Measurements from ENCODE around the gene GATC.
A peak's percentile ranks its signal among the peaks of the same experiment; 100 is the strongest.
"Not testable (repeated sequence)": the region's sequence is repeated elsewhere in the genome, so short reads cannot be mapped to it uniquely, and the experiment has no call there.

The GATC gene

DNA sequence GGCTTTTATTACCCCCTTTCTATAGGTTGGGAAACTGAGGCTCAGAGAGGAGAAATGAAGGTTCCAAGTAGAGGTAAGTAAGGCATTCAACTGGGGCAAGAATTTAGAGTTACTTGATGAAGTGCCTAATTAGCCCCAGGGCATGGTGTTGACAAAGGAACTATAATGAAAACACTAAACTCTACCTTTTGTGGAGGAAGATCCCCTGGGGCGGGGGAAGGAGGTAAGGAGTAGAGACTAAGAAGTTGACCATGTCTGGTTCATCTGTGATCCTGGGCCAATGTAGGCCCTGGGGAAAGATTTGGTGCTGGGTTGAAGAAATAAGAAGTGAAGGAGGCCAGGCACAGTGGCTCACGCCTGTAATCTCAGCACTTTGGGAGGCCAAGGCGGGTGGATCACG is 24.5 kb upstream of the GATC start:
- H3K4me1 Mint-ChIP-seq = peaks cover 3% of the 10 kb centered on the region
- no peaks in the 10 kb centered on the region for H3K36me3 Mint-ChIP-seq
- H3K27me3 Mint-ChIP-seq = peaks cover 1% of the 10 kb centered on the region
- peaks cover 1% of the 10 kb centered on the region for H3K9me3 Mint-ChIP-seq
- DNase-seq (ENCODE audit: low spot score in 2 of 2) = no peak
- no peak overlapping the region for H3K4me3 Mint-ChIP-seq
- no peak overlapping the region for H3K27ac Mint-ChIP-seq
- ATAC-seq (ENCODE audit: low read depth) = no peak

DNA sequence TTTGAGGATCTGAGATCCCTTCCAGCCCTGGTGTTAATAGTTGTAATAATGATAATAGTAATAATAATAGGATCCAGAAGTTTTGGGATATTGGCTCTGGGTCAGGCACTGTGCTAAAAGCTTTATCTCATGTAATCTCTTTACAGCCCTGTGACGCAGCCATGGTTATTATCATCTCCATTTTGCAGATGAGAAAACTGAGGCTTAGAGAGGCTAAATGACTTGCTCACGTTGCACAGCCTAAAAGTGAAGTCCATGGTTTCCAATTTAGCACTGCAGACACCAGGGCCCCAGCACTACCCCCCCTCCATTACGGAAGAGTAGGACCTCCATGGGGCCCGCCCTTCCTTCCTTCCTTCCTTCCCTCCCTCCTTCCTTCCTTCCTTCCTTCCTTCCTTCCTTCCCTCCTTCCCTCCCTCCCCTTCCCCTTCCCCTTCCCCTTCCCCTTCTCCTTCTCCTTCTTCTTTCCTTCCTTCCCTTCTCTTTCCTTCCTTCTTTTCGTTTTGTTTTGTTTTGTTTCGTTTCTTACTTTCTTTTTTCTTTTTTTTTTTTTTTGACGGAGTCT is 23.3 kb upstream of the GATC start:
- no peak overlapping the region for H3K4me3 Mint-ChIP-seq
- H3K27me3 Mint-ChIP-seq = no peaks in the 10 kb centered on the region
- peaks cover 3% of the 10 kb centered on the region for H3K4me1 Mint-ChIP-seq
- ATAC-seq (ENCODE audit: low read depth) (no peak), DNase-seq (ENCODE audit: low spot score in 2 of 2) (no peak)
- no peak overlapping the region for H3K27ac Mint-ChIP-seq
- H3K36me3 Mint-ChIP-seq = no peaks in the 10 kb centered on the region
- peaks cover 1% of the 10 kb centered on the region for H3K9me3 Mint-ChIP-seq

DNA sequence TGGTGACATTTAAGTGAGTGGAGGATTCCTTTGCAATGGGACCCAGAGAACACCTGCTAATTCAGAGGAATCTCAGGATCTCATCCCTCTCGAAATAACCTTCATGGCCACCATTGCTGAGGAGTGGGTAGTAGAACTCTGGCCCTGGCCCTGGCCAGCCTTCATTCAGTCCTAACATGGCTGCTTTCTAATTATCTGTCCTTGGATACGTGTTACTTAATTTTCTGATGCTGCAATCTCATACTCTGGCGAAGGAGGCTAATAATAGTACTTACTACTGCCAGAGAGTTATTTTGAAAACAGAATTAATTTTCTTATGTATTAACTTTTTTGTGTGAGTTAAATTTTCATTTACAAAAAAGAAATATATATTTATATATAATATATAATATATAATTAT is 20.4 kb upstream of the GATC start:
- Mint-ChIP-seq H3K27me3 (peaks cover 2% of the 10 kb centered on the region), H3K27ac (no peak overlapping the region), H3K36me3 (no peaks in the 10 kb centered on the region), H3K9me3 (peaks cover 1% of the 10 kb centered on the region), H3K4me1 (peaks cover 5% of the 10 kb centered on the region), H3K4me3 (no peak overlapping the region)
- ATAC-seq (ENCODE audit: low read depth) (no peak), DNase-seq (ENCODE audit: low spot score in 2 of 2) (no peak)

DNA sequence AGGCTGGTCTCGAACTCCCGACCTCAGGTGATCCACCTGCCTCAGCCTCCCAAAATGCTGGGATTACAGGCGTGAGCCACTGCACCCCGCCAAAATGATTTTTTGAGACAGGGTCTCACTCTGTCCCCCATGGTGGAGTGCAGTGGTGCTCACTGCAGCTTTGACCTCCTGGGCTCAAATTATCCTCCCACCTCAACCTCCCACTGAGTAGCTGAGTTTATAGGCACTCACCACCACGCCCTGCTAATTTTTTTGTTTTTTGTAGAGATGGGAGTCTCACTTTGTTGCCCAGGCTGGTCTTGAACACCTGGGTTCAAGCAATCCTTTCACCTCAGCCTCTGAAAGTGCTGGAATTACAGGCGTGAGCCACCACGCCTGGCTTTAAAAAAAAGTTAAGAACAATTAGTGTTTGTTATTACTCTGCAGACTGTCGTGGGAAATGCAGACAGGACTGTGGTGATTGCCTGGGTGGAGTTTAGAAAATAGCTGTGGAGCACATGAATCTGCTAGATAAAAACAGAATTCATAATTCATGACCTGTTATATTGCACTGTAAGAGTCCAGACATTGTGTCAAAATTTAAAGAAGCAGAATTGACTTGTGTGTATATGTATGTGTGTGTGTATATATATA is 17.5 kb upstream of the GATC start:
- ATAC-seq (ENCODE audit: low read depth) = no peak
- no peak overlapping the region for H3K27ac Mint-ChIP-seq
- H3K9me3 Mint-ChIP-seq = no peaks in the 10 kb centered on the region
- peaks cover 2% of the 10 kb centered on the region for H3K4me1 Mint-ChIP-seq
- no peaks in the 10 kb centered on the region for H3K36me3 Mint-ChIP-seq
- peaks cover 3% of the 10 kb centered on the region for H3K27me3 Mint-ChIP-seq
- H3K4me3 Mint-ChIP-seq = no peak overlapping the region
- no peak for DNase-seq (ENCODE audit: low spot score in 2 of 2)

DNA sequence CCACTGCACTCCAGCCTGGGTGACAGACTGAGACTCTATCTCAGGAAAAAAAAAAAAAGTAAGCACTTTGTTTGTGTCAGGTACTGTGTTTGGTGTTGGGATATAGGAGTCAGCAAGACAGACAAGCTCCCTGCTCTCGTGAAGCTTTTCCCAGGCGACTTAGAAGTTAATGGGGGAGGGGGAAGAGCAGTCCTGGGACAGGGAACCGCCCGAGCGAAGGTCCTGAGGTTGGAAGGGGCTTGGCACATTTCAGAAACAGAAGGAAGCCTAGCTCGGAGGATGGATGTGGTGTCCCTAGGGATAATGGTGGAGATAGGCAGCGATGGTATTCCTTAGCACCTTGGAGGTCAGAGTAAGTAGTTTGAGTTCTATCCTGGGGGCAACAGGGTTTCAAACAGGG is 16.9 kb upstream of the GATC start:
- Mint-ChIP-seq H3K4me1 (peaks cover 2% of the 10 kb centered on the region), H3K4me3 (no peak overlapping the region), H3K27ac (no peak overlapping the region), H3K9me3 (no peaks in the 10 kb centered on the region), H3K27me3 (peaks cover 3% of the 10 kb centered on the region), H3K36me3 (no peaks in the 10 kb centered on the region)
- ATAC-seq (ENCODE audit: low read depth) (no peak), DNase-seq (ENCODE audit: low spot score in 2 of 2) (no peak)

DNA sequence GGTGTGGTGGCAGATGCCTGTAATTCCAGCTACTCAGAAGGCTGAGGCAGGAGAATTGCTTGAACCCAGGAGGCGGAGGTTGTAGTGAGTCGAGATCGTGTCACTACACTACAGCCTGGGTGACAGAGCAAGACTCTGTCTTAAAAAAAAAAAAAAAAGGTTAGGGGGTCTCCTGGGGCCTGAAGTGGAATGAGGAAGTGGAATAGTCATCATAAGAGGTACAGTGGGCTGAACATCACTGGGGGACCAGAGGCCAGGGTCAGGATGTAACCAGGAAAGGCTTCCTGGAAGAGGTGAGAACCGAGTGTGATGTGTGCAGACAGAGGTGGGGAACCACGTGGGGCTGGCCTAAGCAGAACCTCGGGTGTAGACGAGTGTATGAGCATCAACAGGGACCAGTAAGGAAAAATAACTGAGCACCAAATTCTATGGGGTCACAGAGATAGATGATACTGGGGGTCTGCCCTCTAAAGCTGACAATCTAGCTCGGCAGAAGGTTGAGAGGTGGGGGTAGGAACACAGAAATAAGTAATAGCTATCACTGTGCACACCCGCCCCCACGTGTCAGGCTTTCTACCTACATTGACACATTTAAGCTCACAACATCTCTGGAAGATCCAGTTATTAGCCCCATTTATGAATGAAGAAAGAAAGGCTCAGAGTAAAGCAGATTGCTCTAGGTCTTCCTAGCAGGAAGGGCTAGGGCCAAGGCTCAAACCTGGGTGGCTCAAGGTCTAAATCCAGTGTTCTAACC is 13.3 kb upstream of the GATC start:
- Mint-ChIP-seq H3K27me3 (peaks cover 3% of the 10 kb centered on the region), H3K36me3 (no peaks in the 10 kb centered on the region), H3K4me3 (no peak overlapping the region), H3K9me3 (no peaks in the 10 kb centered on the region), H3K27ac (no peak overlapping the region), H3K4me1 (peaks cover 7% of the 10 kb centered on the region)
- ATAC-seq (ENCODE audit: low read depth) = no peak
- DNase-seq (ENCODE audit: low spot score in 2 of 2) = no peak

DNA sequence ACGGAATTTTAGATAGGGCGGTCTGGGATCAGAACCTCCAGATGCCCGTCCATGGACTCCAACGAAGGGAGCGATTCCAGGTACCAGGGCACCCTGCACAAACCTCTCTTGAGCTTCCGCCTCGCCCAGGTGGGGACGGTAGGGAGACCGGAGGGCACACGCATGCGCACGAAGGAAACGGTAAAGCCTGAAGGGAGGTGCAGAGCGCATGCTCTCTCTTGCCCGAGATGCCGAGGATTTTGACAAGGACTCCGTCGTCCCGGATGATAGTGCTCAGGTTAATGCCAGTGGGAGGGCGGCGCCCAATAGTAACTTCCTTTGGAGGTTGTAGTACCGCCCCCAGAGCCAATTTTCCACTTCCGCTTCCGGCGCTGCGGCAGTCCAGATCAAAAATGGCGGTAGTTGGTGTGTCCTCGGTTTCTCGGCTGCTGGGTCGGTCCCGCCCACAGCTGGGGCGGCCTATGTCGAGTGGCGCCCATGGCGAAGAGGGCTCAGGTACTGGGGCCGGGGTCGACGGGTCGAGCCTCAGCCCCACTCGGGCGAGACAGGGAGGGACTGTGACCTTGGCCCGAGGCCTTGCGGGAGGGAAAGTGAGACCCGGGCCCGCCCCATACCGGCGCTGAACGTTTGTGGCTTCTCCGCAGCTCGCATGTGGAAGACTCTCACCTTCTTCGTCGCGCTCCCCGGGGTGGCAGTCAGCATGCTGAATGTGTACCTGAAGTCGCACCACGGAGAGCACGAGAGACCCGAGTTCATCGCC is 8.3 kb upstream of the GATC start, which contains the start of gene COX6A1:
TSS of gene COX6A1 (plus strand) at position 379 of the 760 bp plus-strand sequence. CDS start at position 393, 14 bp downstream.
- peak; percentile 90 for ATAC-seq (ENCODE audit: low read depth)

DNA sequence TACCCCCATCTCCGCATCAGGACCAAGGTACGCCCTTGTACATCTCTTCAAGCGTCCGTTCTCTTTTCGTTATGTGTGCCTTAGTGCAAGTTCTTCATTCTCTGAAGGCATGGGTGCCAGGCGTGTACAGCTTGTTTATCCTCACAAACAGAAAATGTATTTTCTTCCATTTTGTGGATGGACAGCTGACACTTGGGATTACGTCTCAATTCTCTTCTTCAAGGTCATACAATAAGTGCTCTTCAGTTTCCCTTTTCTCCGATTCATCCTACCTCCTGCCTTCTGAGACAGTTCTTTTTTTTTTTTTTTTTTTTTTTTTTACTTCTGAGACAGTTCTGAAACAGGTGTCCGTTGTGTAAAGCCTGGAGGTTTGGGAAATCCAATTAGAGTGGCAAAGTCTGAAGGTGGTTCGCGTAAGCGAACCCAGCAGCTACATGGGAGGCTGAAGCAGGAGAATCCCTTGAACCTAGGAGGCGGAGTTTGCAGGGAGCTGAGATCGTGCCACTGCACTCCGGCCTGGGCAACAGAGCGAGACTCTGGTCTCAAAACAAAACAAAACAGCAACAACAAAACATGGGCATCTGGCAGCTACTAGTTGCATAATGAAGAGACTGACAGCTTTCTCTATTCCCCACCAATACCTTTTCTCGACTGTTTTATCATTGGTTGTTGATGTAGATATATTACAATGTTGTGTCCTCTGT is 7.6 kb upstream of the GATC start:
- Mint-ChIP-seq H3K36me3 (peaks cover 6% of the 10 kb centered on the region), H3K4me1 (peaks cover 13% of the 10 kb centered on the region), H3K27me3 (no peaks in the 10 kb centered on the region), H3K9me3 (no peaks in the 10 kb centered on the region), H3K4me3 (peak overlapping the region; percentile 98), H3K27ac (peak overlapping the region; percentile 91)
- no peak for DNase-seq (ENCODE audit: low spot score in 2 of 2)
- ATAC-seq (ENCODE audit: low read depth) = no peak

More for the DNA sequence above, 8.3 kb upstream of the GATC start, which contains the start of gene COX6A1:
- Mint-ChIP-seq H3K9me3 (no peaks in the 10 kb centered on the region), H3K4me3 (peak within 1 kb of the TSS; percentile 98), H3K4me1 (peaks cover 13% of the 10 kb centered on the region), H3K27me3 (peaks cover under 1% of the 10 kb centered on the region), H3K36me3 (peaks cover 6% of the 10 kb centered on the region), H3K27ac (peak within 1 kb of the TSS; percentile 91)
- peak; percentile 80 to 91 for DNase-seq (ENCODE audit: low spot score in 2 of 2)

DNA sequence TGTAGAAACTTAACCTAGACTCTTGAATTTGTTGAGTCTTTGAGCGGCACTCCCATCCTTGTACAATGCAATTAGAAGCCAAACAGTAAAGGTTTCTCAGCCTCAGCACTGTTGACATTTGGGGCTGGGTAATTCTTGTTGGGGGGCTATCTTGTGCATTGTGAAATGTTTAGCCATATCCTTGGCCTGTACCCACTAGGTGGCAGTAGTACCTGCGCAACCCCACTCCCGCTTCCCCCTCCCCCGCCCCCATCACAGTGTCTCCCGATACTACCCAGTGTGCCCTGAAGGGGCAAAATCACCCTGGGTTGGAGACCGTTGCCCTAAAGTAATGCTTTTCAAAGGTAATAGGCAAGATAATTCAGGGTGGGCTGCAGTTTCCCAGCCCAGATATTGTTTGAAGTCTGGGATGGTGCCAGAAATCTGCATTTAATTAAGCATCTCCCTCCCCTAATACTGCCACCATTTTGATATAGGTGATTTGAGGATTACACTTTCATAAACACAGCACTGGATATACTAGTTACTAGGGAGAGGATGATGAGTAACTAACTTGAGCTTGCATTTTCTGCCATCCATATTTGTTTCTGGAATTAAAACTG is 6.5 kb upstream of the GATC start:
- Mint-ChIP-seq H3K36me3 (peaks cover 6% of the 10 kb centered on the region), H3K4me1 (peaks cover 13% of the 10 kb centered on the region), H3K4me3 (peak overlapping the region; percentile 70), H3K9me3 (no peaks in the 10 kb centered on the region), H3K27ac (no peak overlapping the region), H3K27me3 (no peaks in the 10 kb centered on the region)
- DNase-seq (ENCODE audit: low spot score in 2 of 2) (peak; percentile 59 to 74), ATAC-seq (ENCODE audit: low read depth) (peak; percentile 55)

DNA sequence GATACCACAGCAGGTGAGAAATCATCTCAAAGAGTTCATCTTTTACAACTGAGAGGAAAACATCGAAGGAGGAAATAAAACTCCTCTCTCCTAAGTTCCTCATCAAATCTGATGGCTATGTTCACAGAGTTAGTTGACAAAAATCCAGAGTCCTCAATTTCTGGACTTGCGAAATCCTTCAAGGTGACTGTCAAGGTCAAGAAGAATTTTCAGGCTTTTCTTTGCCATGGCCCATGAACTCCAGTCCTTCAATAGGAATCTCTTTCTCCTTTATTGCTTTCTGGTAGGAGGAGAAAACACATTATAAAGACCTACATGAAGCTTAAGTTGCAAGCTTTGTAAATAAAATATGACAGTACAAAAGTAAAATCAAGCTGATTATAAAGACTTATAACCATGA is 1.6 kb upstream of the GATC start:
- no peak for DNase-seq (ENCODE audit: low spot score in 2 of 2)
- Mint-ChIP-seq H3K4me3 (peak overlapping the region; percentile 93), H3K4me1 (peaks cover 21% of the 10 kb centered on the region), H3K27me3 (no peaks in the 10 kb centered on the region), H3K36me3 (peaks cover 7% of the 10 kb centered on the region), H3K9me3 (no peaks in the 10 kb centered on the region), H3K27ac (peak overlapping the region; percentile 38)
- ATAC-seq (ENCODE audit: low read depth) = no peak

DNA sequence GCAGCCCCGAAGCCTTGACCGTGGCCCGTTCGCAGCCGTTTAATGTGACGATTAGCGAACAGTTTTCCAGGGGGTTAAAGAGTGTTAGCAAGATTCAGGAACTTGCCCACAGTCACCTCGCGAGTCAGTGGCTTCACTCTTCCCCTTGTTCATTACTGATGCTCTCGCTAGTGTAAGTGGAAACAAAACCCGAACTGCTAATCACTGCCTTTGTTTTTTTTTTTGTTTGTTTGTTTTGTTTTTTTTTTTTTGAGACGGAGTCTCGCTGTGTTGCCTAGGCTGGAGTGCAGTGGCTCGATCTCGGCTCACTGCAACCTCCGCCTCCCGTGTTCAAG is 567 bp downstream of the GATC start:
- Mint-ChIP-seq H3K4me1 (peaks cover 19% of the 10 kb centered on the region), H3K27ac (peak overlapping the region; percentile 96), H3K4me3 (peak overlapping the region; percentile 93)
- peak; percentile 8 for ATAC-seq (ENCODE audit: low read depth)
- not testable (repeated sequence) for DNase-seq (ENCODE audit: low spot score in 2 of 2); H3K27me3 Mint-ChIP-seq; H3K36me3 Mint-ChIP-seq; H3K9me3 Mint-ChIP-seq

DNA sequence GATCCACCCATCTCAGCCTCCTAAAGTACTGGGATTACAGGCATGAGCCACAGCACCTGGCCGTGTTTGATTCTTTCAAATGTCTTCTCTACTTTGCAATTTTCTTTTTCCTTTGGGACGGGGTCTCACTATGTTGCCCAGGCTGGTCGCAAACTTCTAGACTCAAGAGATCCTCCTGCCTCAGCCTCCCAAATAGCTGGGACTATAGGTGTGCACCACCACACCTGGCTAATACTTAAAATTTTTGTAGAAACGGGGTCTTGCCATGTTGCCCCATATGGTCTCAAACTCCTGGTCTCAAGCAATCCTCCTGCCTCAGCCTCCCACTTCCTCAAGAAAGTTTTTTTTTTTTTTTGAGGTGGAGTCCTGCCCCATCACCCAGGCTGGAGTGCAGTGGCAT is 1.7 kb downstream of the GATC start:
- Mint-ChIP-seq H3K36me3 (peaks cover 2% of the 10 kb centered on the region), H3K4me3 (peak overlapping the region; percentile 93), H3K27me3 (no peaks in the 10 kb centered on the region), H3K9me3 (no peaks in the 10 kb centered on the region), H3K27ac (no peak overlapping the region), H3K4me1 (peaks cover 19% of the 10 kb centered on the region)
- ATAC-seq (ENCODE audit: low read depth) (no peak), DNase-seq (ENCODE audit: low spot score in 2 of 2) (no peak)

DNA sequence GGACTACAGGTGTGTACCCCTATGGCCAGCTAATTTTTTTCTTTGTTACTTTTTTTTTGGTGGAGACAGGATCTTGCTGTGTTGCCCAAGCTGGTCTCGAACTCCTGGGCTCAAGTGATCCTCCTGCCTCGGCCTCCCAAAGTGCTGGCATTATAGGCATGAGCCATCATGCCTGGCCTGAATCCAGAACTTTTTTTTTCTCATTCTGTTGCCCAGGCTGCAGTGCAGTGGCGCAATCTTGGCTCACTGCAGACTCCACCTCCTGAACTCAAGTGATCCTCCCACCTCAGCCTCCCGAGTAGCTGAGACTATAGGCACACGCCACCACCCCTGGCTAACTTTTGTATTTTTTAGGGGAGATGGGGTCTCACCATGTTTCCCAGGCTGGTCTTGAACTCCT is 6.3 kb downstream of the GATC start:
- H3K4me3 Mint-ChIP-seq; H3K9me3 Mint-ChIP-seq; H3K27ac Mint-ChIP-seq; DNase-seq (ENCODE audit: low spot score in 2 of 2); H3K27me3 Mint-ChIP-seq; ATAC-seq (ENCODE audit: low read depth): not testable (repeated sequence)
- Mint-ChIP-seq H3K4me1 (peaks cover 16% of the 10 kb centered on the region), H3K36me3 (peaks cover 11% of the 10 kb centered on the region)
